Measurements from ENCODE around the gene MDM2. TPM values are rescaled to one million over a fixed set of nuclear protein-coding genes. Genes with fewer than 3 reads are reported as not detected.

The MDM2 gene
- total and polyA plus RNA-seq, 2 of the 8 experiments (the other 6 are each of a cell fraction or from before 2014, with no cell fraction given) = 15.1 to 115 TPM

DNA sequence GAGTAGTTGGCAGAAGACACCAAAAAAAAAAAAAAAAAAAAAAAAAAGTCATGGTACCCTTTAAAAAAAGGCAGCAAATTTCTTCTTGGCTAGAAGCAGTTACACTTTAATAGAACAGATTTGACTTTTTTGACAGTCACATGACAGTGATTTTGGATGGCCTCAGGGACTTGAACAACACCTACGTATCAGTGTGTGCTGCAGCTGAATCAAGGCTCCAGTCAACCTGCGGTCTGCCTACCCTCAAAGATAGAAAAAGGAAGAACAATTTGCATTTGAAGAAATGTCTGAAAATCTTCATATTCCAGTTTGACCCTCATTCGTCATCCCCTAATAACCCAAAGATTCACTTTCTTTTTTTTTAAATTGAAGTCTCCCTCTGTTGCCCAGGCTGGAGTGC is 53.9 kb downstream of the MDM2 start (continued):
- TF ChIP-seq BCL11A (IDR thresholded peaks at IDR 0.05; ENCODE audit: low read depth in 2 of 2, low read length in 2 of 2) = no peak
- TF ChIP-seq POU5F1 (IDR thresholded peaks at IDR 0.05; ENCODE audit: low read depth, low read length) = no peak
- no peak for TF ChIP-seq SP2 (IDR thresholded peaks at IDR 0.05; ENCODE audit: low read length)

Data from H1 (cell line).